Stimulated activated CD4-positive, alpha-beta T cell treated with anti-CD3 and anti-CD28 coated beads, Interleukin-15, amount 100 ng/mL, for 1 hour (primary cell): ENCODE data around the gene NR1D2.

Experiments used
- DNase-seq, 2 donors: peaks; one replicate each; pipeline ENCODE4 v3.0.0-alpha.2; 2020; ENCODE audit warnings: low read depth in 1 of 2, low spot score in 1 of 2

Gene NR1D2

DNA sequence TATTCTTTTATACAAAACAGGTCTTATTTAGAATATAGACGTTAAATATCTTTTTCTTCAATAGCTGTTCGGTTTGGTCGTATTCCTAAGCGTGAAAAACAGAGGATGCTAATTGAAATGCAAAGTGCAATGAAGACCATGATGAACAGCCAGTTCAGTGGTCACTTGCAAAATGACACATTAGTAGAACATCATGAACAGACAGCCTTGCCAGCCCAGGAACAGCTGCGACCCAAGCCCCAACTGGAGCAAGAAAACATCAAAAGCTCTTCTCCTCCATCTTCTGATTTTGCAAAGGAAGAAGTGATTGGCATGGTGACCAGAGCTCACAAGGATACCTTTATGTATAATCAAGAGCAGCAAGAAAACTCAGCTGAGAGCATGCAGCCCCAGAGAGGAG lies 16.8 kb downstream of the NR1D2 start:
- no peak for DNase-seq

DNA sequence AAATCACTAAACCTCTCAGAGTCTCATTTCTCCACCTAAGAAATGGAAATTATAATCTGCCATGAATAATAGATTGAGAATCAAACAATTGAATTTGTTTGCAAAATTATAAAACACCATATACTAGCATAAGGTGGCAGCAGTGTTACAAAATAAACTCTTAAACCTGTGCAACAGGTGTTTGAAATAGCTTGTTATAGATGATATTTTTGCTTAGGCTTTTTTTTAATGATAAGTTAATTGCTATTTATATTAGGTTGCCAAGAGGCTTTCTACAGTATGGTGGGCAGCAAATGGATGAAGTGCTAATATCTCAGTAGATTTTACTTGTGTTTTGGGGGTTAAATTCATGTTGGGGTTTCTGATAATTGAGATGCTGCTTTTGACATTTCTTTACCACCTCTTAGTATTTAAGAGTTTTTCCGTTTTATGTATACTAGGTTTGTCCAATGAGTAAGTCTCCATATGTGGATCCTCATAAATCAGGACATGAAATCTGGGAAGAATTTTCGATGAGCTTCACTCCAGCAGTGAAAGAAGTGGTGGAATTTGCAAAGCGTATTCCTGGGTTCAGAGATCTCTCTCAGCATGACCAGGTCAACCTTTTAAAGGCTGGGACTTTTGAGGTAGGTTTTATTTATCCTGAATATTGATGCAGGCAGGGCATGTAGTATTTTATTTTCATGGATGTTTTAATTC lies 19.6 kb downstream of the NR1D2 start:
- DNase-seq = no peak

DNA sequence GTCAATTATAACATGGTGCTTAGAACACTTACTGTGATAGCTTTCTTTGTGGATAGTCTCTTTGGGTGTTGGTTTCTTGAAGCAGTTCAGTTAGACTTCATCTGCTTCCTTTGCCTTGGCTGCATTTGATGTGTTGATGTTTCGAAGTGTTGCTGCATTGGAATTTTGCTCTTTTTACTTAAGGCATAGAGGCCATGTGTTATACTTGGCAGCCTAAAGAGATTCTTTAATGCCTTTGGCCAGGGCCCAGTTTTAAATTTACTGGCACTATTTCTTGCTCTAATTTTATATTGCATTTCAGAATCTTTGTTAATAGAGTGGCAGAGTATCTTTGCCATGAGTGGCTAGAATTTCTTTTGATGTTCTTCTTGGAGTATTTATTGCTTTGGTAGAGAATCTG lies 21.2 kb downstream of the NR1D2 start:
- no peak for DNase-seq

DNA sequence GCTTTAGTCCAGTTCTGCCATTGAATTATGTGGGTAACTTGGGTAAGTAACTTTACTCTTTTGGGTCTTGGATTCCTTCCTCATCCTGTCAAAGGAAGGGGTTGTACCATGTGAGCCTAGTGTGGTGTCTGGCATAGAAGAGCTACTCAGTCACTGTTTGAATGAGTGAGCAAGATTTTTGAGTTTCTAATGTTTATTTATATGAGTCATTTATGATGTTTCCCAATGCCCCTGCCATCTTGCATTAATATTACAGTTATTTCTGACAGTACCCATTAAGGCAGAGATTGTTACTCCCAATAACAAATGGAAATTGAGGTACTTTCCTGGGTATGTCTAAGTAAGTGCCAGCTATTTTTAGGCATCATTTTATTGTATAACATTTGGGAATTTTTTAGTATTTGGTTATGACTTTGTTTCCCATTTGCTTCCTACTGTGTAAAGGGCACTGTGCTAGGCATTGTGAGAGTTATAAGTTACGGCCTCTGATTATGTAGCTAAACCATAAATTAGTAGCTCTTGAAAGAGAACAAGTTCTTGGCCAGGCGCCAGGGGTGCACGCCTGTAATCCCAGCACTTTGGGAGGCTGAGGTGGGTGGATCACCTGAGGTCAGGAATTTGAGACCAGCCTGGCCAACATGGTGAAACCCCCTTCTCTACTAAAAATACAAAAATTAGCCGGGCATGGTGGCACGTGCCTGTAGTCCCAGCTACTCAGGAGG lies 23.5 kb downstream of the NR1D2 start:
- no peak for DNase-seq

DNA sequence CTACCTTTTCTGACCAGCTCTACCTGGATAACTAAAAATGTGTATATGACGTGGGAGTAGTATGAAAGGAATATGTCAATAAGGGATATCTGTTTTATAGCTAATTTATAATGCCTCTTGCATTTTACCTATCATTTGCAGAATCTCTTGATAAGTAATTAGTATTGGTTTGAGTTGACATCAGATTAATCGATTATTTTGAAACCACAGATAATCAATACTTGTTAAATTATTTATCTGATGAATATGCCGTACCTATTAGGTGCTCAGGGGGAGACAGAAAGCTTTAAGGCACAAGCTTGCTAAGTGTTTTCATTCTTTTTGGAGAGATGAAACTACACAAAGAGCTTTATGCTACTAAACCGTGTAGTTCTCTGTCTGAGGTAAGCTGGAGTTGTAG lies 24.3 kb downstream of the NR1D2 start:
- no peak for DNase-seq

DNA sequence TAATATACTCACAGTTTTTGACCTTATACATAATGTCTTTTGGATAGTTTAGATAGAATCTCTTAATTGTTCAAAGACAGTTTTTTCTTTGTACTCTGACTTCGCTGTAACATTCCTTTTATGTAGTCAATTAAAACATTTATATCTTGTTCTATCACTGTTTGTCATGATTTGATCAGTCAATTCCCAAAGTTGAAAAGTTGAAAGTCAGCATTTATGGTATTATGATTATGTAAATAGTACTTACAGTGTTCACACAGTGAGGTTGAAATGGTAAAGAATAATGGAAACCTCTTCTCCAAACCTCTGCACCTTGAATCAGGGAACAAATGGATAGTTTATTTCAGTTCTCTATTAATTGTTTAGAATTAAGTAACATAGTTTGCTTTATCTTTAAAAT lies 26.6 kb downstream of the NR1D2 start:
- no peak for DNase-seq

DNA sequence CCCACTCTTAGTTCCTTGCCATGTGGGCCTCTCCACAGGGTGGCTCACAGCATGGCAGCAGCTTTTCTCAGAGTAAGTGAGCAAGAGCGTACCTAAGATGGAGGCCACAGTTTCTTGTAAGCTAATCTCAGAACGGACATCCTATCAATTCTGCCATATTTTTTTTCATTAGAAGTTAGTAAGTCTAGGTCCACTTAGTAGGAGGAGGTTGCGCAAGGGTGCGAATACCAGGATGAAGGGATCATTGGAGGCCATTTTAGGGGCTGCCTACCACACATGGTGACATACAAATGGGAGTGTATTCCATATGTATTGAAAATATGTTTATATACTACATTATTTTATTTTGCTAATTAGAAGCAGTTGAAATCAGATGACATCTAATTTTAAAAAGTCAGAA lies 31.5 kb downstream of the NR1D2 start:
- no peak for DNase-seq

DNA sequence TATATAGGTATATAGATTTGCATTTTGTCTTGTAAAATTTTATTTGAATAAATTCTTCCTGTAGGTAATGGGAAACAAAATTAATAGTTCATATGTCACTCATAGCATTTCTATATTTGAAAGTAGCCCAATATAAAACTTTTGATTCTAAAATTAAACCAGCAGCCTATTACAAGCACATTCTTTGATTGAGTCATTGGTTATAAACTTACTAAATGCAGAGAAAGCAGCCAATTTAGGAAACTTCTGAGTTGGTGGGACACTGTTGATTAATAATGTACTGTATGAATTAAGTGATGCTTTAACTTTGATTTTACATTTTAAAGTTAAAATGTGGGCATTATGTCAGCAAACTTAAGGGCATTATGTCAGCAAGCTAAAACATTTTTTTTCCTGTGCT lies 34.5 kb downstream of the NR1D2 start:
- no peak for DNase-seq

DNA sequence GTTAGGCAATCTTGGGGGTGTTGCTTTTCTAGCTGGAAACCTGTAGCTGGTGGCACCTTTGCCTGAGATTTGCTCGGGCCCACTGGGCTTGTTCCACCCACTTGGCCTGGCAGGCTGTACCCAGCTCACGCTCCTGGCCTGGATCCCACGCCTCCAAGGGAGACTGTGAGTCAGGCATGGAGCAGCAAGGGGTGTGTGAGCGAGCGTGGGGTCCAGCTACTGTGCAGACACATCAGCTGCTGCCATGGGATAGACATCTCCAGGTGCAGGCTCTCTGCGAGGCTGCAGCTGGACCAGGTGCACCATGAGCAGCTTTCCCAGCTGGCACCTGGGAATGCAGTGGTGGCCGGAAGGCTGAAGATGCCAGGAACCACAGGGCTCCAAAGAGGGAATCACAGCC lies 36.0 kb downstream of the NR1D2 start:
- no peak for DNase-seq

DNA sequence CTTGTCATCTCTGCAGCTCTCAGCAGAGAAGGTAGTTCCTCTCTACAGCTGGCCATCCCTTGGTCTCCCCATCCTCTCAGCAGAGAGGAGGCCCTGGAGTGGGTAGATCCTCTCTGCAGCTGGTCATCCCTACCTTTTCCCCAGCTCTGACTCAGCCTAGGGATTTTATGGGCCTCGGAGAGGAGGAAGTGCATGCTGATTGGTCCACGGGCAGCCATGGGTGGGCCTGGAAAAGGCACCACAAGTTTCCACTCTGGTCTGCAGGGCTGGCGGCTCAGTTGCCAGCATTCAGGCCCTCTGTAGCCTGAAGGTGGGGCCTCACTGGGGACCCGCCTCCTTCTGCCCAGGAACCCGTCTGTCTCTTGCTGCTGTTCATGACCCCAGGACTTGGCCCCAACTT lies 36.9 kb downstream of the NR1D2 start:
- no peak for DNase-seq

DNA sequence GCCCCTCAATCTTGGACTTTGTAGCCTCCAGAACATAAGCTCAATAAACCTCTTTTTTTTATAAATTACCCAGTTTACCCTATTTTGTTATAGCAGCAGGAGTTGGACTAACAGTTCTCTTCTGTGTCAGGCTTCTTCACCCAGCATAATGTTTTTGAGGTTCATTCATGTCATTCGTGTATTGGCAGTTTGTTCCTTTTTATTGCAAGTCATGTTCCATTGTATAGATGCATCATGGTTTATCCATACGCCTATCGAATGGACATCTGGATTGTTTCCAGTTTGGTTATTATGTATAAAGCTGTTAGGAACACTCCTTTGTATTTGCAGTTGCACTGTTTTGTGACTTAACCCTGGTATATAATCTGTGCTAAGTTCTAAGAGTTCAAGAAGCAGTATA lies 39.8 kb downstream of the NR1D2 start:
- no peak for DNase-seq

DNA sequence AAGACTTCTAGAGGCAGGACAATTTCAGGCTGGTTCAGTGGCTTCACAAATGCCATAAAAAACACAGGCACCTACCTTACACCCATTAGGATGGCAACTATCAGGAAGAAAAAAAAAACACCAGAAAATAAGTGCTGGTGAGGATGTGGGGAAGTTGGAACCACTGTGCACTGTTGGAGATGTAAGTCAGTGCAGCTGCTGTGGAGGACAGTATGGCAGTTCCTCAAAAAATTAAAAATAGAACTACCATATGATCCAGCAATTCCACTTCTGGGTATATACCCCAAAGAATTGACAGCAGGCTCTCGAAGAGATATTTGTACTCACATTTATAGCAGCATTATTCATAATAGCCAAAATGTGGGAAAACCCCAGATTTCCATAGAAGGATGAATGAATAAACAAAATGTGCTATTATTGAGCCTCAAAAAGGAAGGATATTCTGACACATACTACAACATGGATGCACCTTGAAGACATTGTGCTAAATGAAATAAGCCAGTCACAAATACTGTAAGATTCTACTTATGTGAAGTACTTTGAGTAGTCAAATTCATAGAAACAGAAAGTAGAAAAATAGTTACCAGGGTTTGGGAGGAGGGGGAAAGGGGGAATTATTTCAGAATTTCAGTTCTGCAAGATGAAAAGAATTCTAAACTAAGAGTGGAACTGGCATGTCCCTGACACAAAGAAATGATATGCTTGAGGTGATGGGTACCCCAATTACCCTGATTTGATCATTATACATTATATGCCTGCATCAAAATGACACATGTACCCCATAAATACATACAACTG lies 40.9 kb downstream of the NR1D2 start:
- DNase-seq = no peak

DNA sequence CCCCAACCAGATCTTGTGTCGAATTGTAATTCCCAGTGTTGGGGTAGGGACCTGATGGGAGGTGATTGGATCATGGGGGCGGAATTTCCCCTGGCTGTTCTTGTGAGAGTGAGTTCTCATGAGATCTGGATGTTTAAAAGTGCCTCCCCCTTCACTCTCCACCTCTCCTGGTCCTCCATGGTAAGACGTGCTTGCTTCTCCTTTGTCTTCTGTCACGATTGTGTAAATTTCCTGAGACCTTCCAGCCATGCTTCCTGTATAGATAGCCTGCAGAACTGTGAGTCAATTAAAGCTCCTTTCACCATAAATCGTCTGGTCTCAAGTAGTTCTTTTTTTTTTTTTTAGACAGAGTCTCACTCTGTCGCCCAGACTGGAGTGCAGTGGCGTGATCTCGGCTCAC lies 42.3 kb downstream of the NR1D2 start:
- no peak for DNase-seq

DNA sequence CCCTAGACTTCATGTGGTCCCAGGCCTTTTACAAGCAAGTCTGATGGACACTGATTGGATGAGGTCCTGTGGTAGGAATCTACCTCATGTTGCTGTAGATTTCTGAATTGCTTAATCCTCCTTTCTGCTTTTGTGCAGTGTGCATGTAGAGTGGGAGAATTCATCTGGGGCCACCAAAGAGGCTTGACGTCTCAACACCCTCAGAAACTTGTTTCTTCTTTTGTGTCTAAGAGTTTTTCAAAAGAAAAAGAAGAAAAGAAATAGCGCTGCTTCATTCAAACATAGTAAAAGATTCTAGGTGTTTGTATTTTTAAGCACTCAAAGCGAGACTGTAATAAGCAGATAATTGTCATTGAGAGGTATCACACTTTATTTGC lies 46.2 kb downstream of the NR1D2 start:
- no peak for DNase-seq

DNA sequence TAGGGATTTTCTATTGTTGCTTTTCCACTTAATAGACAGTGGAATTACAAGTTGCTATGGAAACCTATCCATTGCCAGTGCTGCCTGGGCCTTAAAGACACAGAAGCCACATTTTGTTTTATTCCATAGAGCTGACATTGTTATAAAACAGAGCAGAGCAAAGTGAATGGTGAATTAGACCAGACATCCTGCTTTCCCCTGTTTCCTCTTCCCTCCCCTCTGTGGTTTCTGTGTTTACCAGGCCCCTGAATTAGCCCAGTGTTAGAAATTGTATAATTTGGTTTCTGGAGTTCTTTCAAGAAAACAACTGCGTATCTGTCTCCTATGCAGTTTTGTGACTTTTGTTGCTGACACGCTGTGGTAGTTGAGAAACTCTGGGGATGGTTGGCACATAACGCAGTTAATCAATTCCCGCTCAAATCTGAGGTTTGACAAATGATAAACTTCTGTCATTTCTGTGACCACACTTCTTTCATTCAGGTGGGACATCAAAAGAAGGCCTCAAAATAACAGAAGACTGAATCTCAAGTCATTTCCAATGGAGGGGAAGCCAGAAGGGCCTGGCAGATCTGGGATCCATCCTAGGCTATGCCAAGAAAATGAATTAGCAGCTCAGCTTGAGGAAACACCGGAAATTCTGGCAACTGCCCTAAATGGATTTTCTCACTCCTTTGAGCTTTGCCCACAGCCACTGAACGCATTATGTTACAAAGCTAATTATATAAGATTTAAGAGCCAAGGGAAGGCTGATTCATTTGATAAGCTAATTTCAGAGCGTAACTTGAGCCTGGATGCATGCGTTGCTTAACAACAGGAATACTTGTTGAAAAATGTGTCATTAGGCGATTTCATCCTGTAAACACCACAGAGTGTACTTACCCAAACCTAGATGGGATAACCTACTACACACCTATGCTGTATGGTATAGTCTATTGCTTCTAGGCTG lies 46.9 kb downstream of the NR1D2 start:
- no peak for DNase-seq

DNA sequence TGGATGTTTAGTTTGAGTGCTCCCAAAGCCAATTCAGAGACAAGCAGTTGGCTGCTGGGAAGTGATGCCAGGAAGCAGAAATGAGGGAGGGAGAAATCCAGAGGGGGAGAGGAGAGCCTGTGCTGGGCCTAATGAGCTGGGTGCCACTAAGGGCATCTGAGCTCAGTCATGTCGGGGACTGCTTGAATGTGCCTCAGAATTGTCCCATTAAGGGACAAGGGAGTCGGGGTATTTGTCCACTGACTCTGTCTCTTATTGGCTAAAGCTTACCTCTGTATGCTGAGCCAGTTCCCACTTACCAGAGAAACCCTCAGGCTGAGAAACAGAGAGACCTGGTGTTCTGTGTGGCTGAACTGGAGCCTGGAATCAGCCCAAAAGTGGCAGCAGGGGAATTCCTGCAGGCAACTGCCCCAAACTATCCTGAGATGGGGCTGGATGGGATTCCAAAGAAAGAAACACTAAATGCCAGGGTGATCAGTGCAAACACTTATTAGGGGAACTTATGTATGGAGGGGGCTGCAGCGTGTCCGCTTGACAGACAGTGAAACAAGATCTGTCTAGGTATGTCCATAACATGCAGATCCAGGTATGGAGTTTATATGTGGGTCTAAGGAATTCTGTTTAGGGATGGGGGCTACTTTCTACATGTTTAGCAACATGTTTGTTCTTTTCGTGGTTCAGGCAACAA lies 48.6 kb downstream of the NR1D2 start:
- no peak for DNase-seq

DNA sequence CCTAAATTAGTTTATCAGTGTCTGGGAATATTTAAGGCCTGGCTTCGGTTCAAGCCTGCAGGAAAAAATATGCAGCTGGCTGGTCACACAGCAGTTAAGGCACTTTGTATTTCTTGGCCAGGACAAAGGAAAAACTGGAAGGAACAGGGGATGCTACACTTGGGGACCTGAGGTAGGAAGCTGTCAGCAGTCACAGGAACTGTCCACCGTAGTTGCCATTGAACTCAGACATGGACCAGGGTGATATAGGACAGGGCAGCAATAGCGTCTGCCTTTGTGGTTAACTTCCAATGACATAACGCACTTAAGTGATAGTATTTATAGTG lies 49.1 kb downstream of the NR1D2 start:
- DNase-seq = no peak

DNA sequence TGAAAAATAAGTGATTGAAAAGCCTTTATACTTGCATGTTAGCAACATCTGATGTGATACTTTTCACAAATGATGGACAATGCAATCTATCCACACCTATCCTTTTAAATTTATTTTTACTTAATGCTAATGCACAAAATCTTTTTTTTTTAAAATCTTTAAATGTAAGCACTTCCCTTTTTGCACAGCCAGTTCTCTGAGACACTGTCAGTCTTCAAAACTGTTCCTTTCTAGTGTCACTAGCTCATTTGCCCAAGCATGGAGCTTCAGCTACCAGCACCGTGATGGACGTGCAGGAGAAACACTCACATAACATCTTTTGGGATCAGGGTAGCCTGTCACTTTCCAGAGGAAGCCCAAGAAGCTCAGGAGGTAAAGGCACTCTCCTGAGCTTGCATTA lies 50.1 kb downstream of the NR1D2 start:
- DNase-seq = no peak

DNA sequence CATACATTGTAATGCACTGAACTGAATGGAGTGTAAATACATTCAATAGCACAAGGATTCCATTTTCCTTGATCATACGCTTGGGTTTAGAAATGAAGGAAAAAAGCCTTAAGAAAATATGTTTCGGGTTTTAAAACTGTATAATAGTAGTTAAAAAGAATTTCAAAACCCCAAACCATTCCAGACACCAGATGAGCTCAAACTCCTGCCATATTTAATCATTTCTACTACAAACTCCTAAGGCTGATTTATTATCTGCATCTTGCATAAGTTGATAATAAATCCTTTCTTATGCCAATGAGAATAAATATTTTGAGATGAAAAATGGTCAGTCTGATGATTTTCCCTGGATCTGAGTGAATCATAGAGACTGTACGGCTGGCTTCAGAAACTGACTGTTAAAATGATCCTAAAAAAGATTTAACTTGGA lies 51.0 kb downstream of the NR1D2 start:
- no peak for DNase-seq

DNA sequence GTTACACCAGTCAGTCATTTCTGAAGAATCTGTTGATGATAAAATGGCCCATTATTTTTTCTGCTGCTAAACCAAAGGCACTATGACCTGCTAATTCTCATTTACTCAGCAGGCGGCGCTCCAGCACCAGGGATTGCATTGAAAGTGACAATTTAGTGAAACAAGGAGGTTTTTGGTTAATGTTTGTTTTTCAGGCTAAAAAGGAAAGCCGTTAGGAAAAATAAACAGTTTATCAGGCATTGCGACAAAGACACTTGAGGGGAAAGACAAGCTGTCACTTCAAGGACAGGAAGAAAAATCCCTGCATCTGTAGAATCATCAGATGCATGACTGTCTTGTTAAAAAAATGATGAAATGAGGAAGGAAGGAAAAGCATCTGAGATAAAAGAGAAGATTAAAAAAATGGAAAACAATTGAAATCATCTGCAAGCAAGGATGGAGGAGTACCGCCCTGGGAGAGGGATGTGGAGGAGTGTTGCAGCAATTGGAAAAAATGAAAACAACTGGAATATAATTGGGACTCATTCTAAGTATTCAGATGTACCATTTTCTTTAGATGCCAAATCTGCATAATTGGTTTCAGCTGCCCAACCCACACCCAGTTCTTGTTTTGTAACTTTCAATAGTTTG lies 54.0 kb downstream of the NR1D2 start:
- DNase-seq = peak in 1 of 2 donors; percentile 39
